Measurements from ENCODE around the gene GABRB1. TPM values are rescaled to one million over a fixed set of nuclear protein-coding genes. Genes with fewer than 3 reads are reported as not detected.

GABRB1 gene
- total and polyA plus RNA-seq, 2 experiments from 2014 or later: 2.8 to 5.5 TPM

GRCh38 chr4:47012676-47013075, 18.7 kb upstream of the GABRB1 start:
- Histone ChIP-seq H3K4me2 (no peak overlapping the region), H3K79me2 (no peaks in the 10 kb centered on the region), H3K9me3 (ENCODE audit: low read depth) (no peaks in the 10 kb centered on the region), H3K4me3 (no peak overlapping the region), H2AFZ (no peak overlapping the region), H3K27ac (no peak overlapping the region), H3K27me3 (no peaks in the 10 kb centered on the region), H4K20me1 (ENCODE audit: insufficient read depth, poor library complexity, severe bottlenecking) (no peaks in the 10 kb centered on the region), H3K4me1 (ENCODE audit: insufficient read depth) (no peaks in the 10 kb centered on the region), H3K36me3 (replicated peaks; ENCODE audit: insufficient read depth, low read depth) (no peaks in the 10 kb centered on the region), H3K9me2 (replicated peaks; ENCODE audit: insufficient read depth) (no peaks in the 10 kb centered on the region)
- no peak for DNase-seq (ENCODE audit: low spot score)
- no peak for TF ChIP-seq EZH2phosphoT487 (IDR thresholded peaks at IDR 0.05; ENCODE audit: low read depth, severe bottlenecking, unreplicated experiment)
- no peak for TF ChIP-seq EZH2 (IDR thresholded peaks at IDR 0.05; ENCODE audit: borderline replicate concordance)
- no peak for TF ChIP-seq CTCF (IDR thresholded peaks at IDR 0.05; ENCODE audit: poor library complexity)

- no peaks in the 10 kb centered on the region for H3K4me1 ChIP-seq (ENCODE audit: insufficient read depth)
- H3K9me3 ChIP-seq (ENCODE audit: low read depth): no peaks in the 10 kb centered on the region
- no peak for TF ChIP-seq CTCF (IDR thresholded peaks at IDR 0.05; ENCODE audit: poor library complexity)
- no peak for TF ChIP-seq EZH2 (IDR thresholded peaks at IDR 0.05; ENCODE audit: borderline replicate concordance)
- TF ChIP-seq EZH2phosphoT487 (IDR thresholded peaks at IDR 0.05; ENCODE audit: low read depth, severe bottlenecking, unreplicated experiment): no peak
- no peak overlapping the region for H3K27ac ChIP-seq
- 75% methylated on average over 3 of the region's 3 CpGs for WGBS (ENCODE audit: low lambda C conversion rate, missing lambda C conversion rate)
- H3K27me3 ChIP-seq: no peaks in the 10 kb centered on the region
- H3K4me3 ChIP-seq: no peak overlapping the region
- no peaks in the 10 kb centered on the region for H3K79me2 ChIP-seq
- H3K4me2 ChIP-seq: no peak overlapping the region
- H2AFZ ChIP-seq: no peak overlapping the region
- DNase-seq (ENCODE audit: low spot score): no peak
- H3K9me2 ChIP-seq (replicated peaks; ENCODE audit: insufficient read depth): no peaks in the 10 kb centered on the region
- H4K20me1 ChIP-seq (ENCODE audit: insufficient read depth, poor library complexity, severe bottlenecking): no peaks in the 10 kb centered on the region
- H3K36me3 ChIP-seq (replicated peaks; ENCODE audit: insufficient read depth, low read depth): no peaks in the 10 kb centered on the region
These were observed 18.0 kb upstream of the GABRB1 start for GRCh38 chr4:47013373-47013772.

GRCh38 chr4:47017081-47017480, 14.3 kb upstream of the GABRB1 start:
- no peaks in the 10 kb centered on the region for H3K79me2 ChIP-seq
- H3K9me3 ChIP-seq (ENCODE audit: low read depth): no peaks in the 10 kb centered on the region
- DNase-seq (ENCODE audit: low spot score): no peak
- H3K36me3 ChIP-seq (replicated peaks; ENCODE audit: insufficient read depth, low read depth): no peaks in the 10 kb centered on the region
- no peak overlapping the region for H3K27ac ChIP-seq
- H3K4me2 ChIP-seq: no peak overlapping the region
- WGBS (ENCODE audit: low lambda C conversion rate, missing lambda C conversion rate): 81% methylated on average over 4 of the region's 4 CpGs
- H3K9me2 ChIP-seq (replicated peaks; ENCODE audit: insufficient read depth): no peaks in the 10 kb centered on the region
- no peak overlapping the region for H2AFZ ChIP-seq
- no peaks in the 10 kb centered on the region for H3K27me3 ChIP-seq
- no peaks in the 10 kb centered on the region for H4K20me1 ChIP-seq (ENCODE audit: insufficient read depth, poor library complexity, severe bottlenecking)
- TF ChIP-seq CTCF (IDR thresholded peaks at IDR 0.05; ENCODE audit: poor library complexity) (no peak), EZH2phosphoT487 (IDR thresholded peaks at IDR 0.05; ENCODE audit: low read depth, severe bottlenecking, unreplicated experiment) (no peak)
- H3K4me1 ChIP-seq (ENCODE audit: insufficient read depth): no peaks in the 10 kb centered on the region
- H3K4me3 ChIP-seq: no peak overlapping the region

GRCh38 chr4:47017494-47017893, 13.9 kb upstream of the GABRB1 start:
- Histone ChIP-seq H2AFZ (no peak overlapping the region), H3K79me2 (no peaks in the 10 kb centered on the region), H3K4me2 (no peak overlapping the region), H3K27me3 (no peaks in the 10 kb centered on the region), H3K4me1 (ENCODE audit: insufficient read depth) (no peaks in the 10 kb centered on the region), H4K20me1 (ENCODE audit: insufficient read depth, poor library complexity, severe bottlenecking) (no peaks in the 10 kb centered on the region), H3K4me3 (no peak overlapping the region), H3K36me3 (replicated peaks; ENCODE audit: insufficient read depth, low read depth) (no peaks in the 10 kb centered on the region), H3K27ac (no peak overlapping the region), H3K9me2 (replicated peaks; ENCODE audit: insufficient read depth) (no peaks in the 10 kb centered on the region), H3K9me3 (ENCODE audit: low read depth) (no peaks in the 10 kb centered on the region)
- TF ChIP-seq CTCF (IDR thresholded peaks at IDR 0.05; ENCODE audit: poor library complexity): no peak
- no peak for TF ChIP-seq EZH2 (IDR thresholded peaks at IDR 0.05; ENCODE audit: borderline replicate concordance)
- no peak for TF ChIP-seq EZH2phosphoT487 (IDR thresholded peaks at IDR 0.05; ENCODE audit: low read depth, severe bottlenecking, unreplicated experiment)
- 79% methylated on average over 1 of the region's 1 CpG for WGBS (ENCODE audit: low lambda C conversion rate, missing lambda C conversion rate)
- no peak for DNase-seq (ENCODE audit: low spot score)
